Neural cell (in vitro differentiated cells): ENCODE data around the gene PDE3A.
"Not testable (repeated sequence)": the region's sequence is repeated elsewhere in the genome, so short reads cannot be mapped to it uniquely, and the experiment has no call there.

Source experiments
- CTCF ChIP-seq: fragments of 450-650 bp; IDR thresholded peaks from 2 replicates; pipeline ENCODE4 v1.5.1; 2014; ENCODE audit warnings: antibody characterized with exemption, mild to moderate bottlenecking, moderate library complexity; ENCODE audit not compliant: poor library complexity, severe bottlenecking
- EP300 ChIP-seq: fragments of 450-650 bp; conservative IDR thresholded peaks from 2 replicates; pipeline ENCODE4 v1.6.1; 2014; ENCODE audit warnings: antibody characterized with exemption, mild to moderate bottlenecking, moderate library complexity; ENCODE audit not compliant: poor library complexity, severe bottlenecking
- EZH2 ChIP-seq: fragments of 200-600, 300-800 bp; shearing (Covaris generic), sonication (generic); IDR thresholded peaks from 2 replicates; pipeline ENCODE4 v1.6.1; 2014; ENCODE audit warnings: antibody characterized with exemption, low read length, borderline replicate concordance, mild to moderate bottlenecking; ENCODE audit not compliant: insufficient read depth, poor library complexity, severe bottlenecking
- POLR2AphosphoS5 ChIP-seq: IDR thresholded peaks from 2 replicates; pipeline ENCODE4 v1.6.1; 2012
- RAD21 ChIP-seq: fragments of 450-650 bp; conservative IDR thresholded peaks from 2 replicates; pipeline ENCODE4 v1.6.1; 2014; ENCODE audit warnings: antibody characterized with exemption, mild to moderate bottlenecking, moderate library complexity
- REST ChIP-seq: IDR thresholded peaks from 2 replicates; pipeline ENCODE4 v1.6.1; 2012; ENCODE audit warnings: borderline replicate concordance
- SMC3 ChIP-seq: fragments of 450-650 bp; conservative IDR thresholded peaks from 2 replicates; pipeline ENCODE4 v1.6.1; 2014; ENCODE audit warnings: antibody characterized with exemption, mild to moderate bottlenecking, moderate library complexity; ENCODE audit not compliant: poor library complexity

GRCh38 chr12:20615020-20615419 lies 246.7 kb downstream of the PDE3A start:
- TF ChIP-seq CTCF, EP300, REST, SMC3, RAD21, POLR2AphosphoS5, EZH2: not testable (repeated sequence)
